GF-D8 (cell line): ENCODE results near the gene CELF2.

ENCODE experiments used
- DNase-seq: peaks from one replicate; lab custom pipeline; 2025; lab: John Stamatoyannopoulos, UW

CELF2 gene

DNA sequence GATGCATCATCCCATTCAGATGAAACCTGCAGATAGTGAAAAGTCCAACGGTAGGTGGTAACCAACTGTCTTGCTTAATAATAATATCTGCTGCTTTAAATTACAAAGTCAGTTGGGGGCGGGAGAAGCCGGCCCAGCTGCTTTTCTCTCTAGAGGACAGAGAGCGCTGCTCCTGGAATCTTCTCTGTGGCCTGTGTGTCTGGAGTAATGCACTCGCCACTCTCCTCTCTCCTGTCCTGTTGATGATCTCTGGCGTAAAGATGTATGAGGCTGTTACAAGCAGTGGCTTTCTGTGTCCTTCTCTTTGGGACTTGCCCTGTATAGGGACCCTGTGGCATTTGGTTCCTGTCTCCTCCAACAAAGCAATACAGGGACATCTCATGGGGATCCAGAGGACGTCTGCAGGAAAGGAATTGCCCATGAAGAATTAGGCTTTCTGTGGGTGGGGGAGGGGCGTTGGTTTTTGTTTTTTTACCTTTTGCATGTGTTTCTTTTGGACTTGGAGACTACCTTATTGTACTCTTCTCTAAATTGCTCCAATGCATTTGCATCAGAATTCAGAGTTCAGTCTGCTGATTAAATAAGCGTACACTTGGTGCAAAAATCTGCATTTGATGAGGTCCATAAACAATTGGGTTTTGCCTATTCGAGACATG, 231.6 kb downstream of the CELF2 start:
- no peak for DNase-seq

DNA sequence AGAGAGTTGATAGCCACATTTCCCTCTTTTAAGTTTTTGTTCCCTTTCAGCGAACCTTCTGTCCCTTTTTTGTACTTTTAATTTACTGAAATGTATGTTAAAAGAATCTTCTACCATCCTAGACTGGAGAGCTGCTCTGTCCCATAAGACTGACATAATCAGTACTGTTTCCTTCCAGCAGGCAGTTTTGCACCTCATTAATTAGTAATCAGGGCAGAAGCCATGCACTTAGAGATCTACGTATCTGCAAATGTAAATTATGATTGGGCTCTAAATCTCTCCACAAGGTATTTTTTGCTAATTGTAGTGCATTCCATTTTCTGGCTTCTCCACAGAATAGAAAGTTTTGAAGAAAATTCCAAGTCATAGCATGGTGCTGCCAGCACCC, 232.1 kb downstream of the CELF2 start:
- no peak for DNase-seq

DNA sequence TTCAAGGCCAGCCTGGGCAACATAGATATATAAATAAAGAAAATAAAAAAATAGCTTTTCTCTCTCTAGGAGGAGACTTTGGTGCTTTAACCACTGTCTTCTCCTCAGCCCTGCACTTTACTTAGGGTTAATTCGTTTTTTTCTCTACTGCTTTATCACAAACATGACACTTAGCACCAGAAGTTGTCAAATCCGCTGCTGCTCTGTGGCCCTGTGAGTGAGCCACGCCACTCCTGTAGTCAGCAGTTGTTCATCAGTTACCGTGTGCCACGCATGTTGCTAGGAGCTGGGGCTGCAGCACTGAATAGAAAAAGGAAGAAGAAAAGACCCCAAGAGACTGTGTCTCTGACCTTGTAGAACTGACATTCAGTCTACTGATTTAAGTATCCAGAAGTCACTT, 232.6 kb downstream of the CELF2 start:
- DNase-seq, result no peak

DNA sequence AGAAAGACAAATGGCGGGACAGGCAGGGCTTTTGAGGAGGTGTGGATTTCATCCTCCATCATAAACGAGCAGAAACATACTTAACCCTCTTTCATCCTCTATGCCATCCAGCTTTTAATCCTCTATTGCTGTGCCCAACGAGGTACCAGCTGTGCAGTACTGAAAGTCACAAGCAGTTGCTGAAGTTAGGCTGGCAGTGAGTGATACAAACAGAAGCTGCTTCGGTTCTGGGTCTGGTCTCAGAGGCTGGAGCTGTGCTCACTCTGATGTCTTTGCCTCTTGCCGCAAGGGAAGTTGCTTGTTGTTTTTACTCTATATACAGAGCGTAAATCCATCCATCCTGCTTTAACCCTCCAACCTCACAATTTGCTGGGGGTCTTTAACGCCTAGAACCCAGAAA, 235.2 kb downstream of the CELF2 start:
- no peak for DNase-seq

DNA sequence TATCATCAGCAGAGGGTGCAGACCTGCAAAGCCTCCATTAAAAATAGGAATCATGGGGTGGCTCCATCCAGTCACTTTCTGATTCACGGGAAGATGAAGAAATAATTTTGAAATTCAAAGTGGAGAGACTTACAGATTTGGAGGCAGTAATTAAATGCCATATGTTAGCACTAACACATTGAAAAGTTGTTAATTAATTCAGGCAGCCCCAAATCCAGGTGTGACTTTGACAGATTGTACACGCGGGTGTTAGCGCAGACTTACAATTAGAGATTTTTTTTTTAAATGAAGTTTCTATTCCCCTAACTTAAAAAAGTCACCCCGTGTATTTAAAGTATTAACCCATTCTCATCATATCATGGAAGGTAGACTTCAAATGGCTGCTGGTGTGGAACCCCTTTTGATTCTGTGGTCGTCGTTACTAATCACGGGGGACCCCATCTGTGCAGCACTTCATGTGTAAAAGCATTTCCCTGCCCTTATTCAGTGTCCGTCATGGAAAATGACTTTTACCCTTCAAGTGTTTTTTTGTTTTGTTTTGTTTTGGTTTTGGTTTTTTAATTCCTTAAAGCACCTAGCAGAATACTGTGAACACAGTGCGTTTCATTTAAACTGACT, 235.8 kb downstream of the CELF2 start:
- no peak for DNase-seq

DNA sequence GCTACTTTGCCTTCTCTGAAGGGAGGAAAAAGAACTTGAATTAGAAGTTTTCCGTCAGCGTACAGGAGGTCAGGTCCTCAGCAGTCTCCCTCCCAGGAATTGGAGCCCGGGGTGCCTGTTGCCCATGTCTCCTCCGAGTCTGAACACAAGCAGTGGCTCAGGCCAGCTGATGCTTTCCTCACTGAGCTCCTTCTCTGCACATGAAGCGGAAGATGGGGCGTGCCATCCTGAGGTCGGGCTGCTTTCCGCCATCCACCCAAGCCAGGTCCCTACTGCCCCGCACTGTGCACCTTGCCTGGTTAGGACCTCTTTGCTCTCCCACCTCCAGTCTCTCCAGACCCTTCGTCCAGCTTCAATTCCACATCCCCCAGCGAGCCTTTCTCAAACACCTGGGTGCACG, 237.5 kb downstream of the CELF2 start:
- no peak for DNase-seq

DNA sequence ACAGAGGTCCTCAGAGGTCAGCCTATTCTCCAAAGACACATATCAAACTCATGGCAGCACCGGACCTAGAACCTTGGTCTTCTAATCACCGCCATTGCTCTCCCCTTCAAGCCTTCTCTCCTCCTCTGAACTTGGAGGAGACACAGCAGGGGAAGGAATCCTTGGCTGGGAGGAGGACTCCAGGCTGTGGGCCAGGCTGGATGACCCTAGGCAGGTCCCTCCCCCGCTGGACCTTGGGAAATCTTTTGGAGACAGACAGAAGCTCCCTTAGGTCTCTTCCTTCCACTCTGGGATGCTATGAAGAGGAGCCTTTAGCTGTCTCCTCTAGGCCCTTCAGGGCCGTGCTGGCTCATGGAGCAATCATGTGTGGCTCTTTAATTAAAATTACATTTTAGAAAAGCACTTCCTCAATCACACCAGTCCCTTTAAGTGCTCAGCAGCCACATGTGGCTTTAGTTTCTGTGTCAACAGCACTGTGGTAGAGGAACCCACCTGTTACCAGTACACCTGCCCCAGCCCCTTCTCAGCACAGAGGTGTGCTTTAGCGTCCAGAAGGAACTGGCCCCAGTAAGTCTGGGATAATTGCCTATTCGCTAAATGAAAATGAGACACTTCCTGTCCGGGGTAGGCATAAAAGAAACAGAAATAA, 238.2 kb downstream of the CELF2 start:
- DNase-seq, result peak; percentile 9

DNA sequence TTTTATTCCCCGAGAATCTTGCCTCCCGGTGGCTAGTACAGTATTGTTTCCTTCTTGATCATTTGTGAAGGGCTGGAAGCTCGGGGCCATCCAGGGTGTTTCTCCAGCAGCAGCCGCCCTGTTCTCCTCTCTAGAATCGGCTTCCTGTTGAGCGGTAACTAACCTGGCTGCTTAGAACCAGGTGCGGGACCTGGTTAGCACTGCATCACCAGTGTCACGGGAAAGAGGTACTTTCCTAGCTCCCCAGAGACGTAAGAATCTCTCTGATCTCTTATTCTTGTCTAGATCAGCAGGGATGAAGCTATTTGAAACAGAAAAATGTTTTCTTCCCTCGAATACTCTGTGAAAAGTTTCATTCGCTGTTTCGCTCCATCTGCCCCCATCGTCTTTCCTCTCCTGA, 239.2 kb downstream of the CELF2 start:
- no peak for DNase-seq

DNA sequence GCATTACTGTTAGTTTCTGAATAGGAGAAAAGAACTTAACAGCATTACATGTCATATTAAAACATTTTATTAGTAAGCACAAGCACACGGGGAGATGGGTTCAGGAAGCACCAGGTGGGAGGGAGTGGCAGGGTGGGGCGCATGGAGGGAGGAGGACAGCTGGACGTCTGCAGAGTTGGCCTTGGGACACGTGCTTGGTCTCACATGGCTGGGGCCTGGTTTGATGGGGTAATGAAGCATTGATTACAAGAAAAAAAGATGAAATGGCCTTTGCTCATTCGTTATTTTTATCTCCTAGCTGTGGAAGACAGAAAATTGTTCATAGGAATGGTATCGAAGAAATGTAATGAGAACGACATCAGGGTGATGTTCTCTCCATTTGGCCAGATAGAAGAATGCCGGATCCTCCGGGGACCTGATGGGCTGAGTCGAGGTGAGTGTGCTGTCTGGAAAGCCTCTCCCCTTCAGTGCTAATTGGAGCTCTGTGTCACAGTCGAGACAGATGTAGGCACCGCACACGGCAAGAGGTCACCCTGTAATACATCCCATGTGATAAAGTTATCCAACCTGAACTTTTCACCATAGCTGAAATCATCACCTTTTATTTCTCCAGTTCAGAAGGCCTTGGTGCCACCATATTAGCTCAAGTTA, 239.9 kb downstream of the CELF2 start:
- DNase-seq, result no peak

DNA sequence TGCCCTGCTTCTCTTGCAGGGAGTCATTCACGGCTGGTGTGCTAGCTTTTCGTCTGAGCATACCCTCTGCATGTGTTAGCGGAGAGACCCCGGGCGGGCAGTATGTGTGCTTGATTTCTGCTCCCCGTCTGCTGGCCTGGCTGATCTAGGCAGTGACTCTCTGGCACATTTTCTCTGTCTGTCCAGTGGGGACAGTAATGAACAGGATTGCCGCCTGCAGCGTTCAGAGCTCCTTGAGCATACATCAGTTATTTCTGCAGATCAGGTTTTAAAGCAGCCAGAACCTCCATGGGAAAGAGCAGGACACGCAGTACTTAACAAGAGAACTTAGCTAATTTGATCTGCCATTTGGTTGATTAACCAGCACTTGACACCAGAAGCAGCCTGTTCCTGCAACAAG, 242.5 kb downstream of the CELF2 start:
- DNase-seq, result no peak

DNA sequence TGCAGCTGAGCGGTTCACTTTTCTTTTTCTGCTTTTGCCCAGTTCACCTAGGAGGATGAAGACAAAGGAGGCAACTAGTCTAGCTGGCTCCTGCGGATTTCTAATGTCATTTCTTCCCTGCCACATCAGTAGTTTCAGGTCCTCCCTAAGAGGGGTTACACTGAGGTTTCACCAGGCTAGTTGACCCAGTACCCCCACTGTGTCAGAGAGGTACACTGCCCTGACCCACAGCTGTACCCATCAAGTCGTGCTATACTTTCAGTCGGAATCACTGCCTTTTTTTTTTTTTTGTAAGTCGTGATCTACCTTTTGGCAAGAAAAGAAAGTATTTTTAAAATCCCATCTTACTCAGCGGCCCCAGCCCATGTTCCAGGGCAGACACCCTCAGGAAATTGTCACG, 243.5 kb downstream of the CELF2 start:
- DNase-seq, result no peak

DNA sequence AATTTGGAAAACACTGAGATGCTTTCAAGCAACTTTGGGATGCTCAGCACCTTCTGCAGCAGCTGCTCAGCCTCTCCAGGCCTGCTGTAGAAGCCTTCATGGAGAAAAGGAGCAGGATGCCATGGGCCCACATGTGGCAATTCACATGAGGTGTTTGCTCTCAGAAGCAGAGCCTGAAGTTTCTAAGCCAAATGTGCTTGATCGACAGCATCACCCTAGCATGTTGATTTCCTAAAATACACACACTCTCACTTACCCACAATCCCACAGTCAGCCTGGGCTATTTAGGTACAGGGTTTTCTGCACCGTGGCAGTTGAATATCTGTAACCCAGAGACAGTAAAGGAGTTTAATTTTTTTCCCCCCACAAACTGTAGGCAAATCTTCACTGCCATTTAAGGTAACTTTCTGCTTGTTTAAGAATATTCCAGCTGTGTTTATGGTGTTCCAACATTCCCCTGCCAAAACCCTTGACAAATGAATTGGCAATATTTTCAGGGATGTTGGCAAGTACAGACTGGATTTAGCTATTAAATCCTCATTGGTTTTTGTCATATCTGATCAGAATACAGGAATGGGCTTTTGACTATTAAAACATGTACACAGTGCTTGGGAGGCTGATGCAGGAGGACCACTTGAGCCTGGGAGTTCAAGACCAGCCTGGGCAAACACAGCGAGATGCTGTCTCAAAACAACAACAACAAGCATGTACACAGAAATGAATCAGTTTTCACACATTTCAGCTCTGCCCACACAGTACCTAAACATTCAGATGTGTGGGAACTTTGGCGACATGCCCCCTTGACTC, 244.2 kb downstream of the CELF2 start:
- no peak for DNase-seq

DNA sequence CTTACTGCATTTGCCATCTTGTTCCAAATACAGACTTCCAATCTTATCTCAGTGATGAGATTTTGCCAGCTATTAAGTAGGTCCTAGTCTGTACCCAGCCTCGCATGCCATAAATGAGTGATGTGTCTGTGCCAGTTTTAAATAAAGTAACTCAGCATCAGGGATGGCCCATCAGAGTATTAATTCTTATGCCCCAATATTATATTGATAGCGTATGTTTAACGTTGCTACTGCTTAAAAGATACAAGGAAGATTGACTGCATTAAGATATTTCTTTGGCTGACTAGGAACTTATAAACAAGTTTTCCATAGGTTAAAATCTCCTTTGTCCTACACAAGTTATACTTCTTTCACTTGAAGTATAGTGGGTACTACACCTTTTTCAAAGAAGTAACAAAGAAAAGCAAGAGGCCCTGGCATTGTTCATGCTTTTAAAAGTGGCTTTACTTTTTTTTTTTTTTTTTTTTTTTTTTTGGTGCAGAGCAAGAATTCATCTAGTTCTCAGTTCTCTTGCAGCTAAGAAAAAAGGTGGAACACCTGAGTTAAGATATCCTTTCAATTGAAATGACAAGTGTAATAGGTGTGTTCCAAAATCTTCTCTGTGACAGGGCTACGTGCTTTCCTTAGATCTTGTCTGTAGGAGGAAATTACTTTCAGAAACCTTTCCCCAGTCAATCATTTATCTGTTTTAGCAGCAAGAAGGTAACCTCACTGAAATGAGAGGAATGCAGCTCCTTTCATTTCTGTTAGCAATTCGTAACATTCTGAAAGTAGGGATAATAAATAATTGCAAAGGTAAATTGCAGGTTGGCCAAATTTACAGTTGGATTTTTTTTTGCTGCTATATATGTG, 245.0 kb downstream of the CELF2 start:
- DNase-seq, result no peak

DNA sequence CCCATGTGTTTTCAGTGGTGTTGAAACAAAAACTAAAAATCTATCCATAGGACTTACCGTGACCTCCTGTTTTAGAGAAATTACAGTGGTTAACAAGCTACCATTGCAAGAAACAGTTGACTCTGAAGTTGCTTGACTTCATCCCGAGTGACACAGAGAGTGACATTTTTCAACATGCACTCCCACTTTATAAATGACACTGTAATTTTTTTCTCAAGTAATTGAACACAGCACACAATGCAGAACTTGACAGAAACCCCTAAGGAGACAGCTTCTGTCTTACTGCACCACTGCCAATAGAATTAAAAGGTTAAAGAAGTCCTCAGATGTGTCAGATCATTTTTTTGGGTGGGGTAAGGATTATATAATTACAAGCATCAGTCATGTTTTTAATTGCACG, 246.1 kb downstream of the CELF2 start:
- no peak for DNase-seq

DNA sequence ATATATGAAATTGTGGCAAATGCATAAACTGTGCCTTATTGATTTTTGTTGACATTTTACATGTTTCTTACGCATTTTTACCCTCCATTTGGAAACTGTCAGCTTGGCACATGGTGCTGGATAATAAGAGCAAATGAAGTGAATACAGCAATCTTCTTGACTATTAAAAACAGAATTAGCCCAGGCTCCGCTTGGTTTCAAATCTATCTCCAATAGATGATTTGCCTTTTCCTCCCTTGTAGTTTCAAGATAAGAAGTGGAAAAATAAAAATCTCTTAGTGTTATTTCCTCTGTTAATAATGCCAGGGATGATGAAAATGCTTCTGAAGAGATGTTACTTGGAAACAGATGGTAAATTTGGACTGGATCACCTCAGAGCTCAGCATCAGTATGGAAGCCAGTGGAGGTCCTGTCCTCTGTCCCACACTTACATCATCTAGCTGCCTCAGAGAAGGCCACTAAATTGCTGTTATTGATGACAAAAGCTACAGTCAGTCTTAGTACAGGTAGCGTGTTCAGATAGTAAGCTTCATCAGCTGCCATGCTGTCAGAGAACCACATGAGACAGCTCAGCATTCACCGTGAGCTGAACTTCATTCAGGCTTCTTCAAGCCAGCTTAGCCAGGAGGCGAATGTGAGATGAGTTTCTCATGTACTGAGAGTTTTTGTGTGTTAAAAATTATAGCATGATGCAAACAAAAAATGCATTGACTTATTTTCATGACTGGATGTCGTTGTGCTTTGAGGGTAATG, 246.8 kb downstream of the CELF2 start:
- DNase-seq, result no peak

DNA sequence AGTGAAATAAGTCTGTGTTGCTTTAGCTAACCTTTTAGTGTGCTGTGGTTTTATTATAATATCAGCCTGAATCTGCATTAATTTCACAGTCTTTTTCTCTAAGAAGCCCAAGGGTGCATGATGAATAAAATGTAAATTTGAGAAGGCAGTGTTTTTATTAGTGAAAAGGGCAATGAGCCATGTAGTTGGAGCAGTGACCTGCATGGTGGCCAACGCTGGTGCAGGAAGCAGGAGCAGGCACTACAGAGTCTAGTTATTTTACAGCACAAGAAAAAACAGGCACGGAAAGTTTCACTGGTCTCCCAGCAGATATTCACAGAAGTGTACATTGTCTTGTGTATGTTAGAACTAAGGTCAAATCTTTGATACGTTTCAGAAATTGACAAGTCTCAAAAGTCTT, 247.8 kb downstream of the CELF2 start:
- no peak for DNase-seq

DNA sequence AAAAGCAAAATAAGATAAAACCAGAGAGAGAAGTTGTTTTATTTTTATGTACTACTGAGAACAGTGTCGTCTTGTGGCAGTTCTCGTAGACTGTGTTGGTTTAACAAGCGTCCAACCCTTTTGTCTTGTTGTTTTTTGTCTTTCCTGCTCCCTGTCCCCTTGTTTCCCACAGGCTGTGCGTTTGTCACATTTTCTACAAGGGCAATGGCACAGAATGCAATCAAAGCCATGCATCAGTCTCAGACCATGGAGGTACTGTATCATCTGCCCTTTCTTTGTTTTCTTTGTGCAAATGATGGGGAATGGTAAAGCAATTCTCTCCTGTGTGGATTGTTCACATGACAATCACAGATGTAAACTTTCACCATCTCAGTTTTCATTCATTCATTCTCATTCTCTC, 248.8 kb downstream of the CELF2 start:
- no peak for DNase-seq

DNA sequence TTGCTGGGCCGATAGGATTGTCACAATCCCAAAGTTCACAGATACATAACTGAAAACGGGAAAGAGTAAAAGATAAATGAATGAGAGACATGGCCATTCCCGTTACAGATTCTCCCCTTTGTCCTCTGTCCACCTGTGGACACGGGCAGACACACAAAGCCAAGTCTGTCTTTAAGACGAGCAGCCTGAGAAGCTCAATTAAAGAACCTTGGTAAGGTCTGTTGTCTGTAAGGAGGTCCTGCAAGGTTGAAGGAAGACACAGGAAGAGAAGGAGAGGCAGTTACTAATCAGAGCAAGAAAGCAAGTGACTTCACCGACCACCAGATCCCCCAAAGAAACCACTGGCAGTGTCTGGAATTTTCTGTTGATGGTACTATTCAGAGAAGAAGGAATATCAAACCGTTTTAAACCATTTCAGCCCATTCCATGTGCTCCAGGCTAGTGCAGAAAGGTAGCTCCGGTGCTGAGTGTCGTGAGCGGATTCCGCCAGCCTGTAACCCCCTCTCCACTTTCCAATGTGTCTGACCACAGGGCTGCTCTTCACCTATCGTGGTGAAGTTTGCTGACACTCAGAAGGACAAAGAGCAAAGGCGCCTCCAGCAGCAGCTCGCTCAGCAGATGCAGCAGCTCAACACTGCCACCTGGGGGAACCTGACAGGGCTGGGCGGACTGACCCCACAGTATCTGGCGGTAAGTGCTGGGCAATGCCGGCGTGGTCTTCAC, 252.6 kb downstream of the CELF2 start:
- no peak for DNase-seq

DNA sequence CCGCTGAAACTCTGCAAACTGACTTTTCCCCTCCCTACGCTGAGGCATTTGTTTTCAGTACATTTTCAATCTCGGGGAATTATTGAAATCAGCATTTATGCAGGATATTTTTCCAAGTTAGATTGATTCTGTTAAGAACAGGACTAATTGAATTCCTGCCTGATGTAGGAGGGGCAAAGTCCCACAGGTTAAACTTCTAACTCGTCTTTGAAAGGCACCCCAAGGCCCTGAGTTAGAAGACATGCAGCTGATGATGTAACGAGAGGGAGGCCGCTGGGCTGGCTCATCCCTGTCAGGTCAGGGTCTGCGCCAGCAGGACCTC, 253.1 kb downstream of the CELF2 start:
- DNase-seq, result no peak

DNA sequence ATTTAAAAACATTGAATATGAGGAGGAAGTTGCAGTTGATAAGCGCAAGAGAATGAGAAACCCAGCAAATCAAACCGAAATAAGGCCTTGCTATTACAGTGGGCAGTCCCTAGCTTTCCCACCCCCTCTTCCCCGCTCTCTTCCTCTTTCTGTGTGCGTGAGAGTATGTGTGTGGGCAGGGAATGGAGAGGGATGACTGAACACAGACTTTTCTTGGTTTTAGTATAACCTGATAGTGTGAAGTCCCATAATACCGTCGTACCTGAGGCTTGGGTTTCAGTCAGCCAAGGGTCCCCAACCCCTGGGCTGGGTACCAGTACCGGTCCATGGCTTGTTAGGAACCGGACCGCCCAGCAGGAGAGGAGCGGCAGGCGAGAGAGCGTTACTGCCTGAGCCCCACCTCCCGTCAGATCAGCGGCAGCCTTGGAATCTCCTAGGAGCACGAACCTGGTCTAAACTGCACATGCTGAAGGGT, 255.3 kb downstream of the CELF2 start:
- no peak for DNase-seq
